ENCODE results near the gene IFI27L1. TPM values are rescaled to one million over a fixed set of nuclear protein-coding genes. Genes with fewer than 3 reads are reported as not detected.

The IFI27L1 gene
- total RNA-seq, 1 experiment from 2014 or later: 26.0 TPM

DNA sequence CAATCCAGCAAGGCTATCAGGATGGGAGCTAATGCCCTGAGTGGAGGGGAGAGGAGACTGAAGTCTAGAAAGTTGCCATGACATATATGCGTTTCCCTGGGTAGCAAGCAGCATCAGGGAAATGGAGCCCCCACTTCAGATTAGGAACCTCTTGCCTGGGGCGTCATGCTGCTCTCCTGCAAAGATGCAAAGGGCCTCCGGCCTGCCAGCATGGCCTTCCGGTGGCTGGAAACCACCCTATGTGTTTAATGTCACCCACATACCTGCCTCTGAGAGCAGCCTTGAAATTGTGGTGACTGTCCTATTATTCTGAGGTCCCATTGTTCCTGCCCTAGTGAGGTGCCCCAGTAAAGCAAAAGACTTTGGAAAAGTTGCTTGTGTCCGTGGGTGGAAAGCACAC is 58.3 kb downstream of the IFI27L1 start (continued):
- TF ChIP-seq, protein P1, sequence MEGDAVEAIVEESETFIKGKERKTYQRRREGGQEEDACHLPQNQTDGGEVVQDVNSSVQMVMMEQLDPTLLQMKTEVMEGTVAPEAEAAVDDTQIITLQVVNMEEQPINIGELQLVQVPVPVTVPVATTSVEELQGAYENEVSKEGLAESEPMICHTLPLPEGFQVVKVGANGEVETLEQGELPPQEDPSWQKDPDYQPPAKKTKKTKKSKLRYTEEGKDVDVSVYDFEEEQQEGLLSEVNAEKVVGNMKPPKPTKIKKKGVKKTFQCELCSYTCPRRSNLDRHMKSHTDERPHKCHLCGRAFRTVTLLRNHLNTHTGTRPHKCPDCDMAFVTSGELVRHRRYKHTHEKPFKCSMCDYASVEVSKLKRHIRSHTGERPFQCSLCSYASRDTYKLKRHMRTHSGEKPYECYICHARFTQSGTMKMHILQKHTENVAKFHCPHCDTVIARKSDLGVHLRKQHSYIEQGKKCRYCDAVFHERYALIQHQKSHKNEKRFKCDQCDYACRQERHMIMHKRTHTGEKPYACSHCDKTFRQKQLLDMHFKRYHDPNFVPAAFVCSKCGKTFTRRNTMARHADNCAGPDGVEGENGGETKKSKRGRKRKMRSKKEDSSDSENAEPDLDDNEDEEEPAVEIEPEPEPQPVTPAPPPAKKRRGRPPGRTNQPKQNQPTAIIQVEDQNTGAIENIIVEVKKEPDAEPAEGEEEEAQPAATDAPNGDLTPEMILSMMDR (IDR thresholded peaks at IDR 0.05 in 2 of 3, conservative IDR thresholded peaks at IDR 0.05 in 1 of 3; ENCODE audit: borderline replicate concordance in 1 of 3, insufficient read depth in 1 of 3, low read depth in 2 of 3, low read length in 2 of 3): no peak
- TF ChIP-seq, protein P2, sequence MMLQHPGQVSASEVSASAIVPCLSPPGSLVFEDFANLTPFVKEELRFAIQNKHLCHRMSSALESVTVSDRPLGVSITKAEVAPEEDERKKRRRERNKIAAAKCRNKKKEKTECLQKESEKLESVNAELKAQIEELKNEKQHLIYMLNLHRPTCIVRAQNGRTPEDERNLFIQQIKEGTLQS (IDR thresholded peaks at IDR 0.05): no peak

DNA sequence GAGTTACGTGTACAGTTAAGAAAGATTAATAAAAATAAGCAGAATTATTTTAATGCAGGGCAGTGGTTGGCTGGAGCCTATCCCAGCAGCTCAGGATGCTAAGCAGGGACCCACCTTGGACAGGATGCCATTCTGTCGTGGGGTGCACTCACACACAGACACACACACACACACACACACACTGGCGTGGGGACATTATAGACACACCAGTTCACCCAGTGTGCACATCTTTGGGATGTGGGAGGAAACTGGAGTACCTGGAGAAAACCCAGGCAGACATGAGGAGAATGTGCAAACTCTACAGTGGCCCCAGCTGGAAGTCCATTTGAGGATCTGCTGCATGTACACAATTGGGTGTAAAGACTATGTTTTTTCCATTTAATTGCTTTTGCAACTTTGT is 61.1 kb downstream of the IFI27L1 start:
- Histone ChIP-seq H3K79me2 (ENCODE audit: insufficient read depth, low read length) (no peaks in the 10 kb centered on the region), H3K4me1 (ENCODE audit: control insufficient read depth in 1 of 2, insufficient read depth in 2 of 2, low read length in 2 of 2) (peaks cover 3 to 10% of the 10 kb centered on the region in 2 experiments; a peak in 3 of 4 replicates), H4K20me1 (ENCODE audit: insufficient read depth) (no peaks in the 10 kb centered on the region), H3K4me2 (ENCODE audit: low read length) (no peak overlapping the region), H3K4me3 (replicated peaks in 1 of 2; ENCODE audit: low read depth in 1 of 2, low read length in 2 of 2) (no peak overlapping the region), H3K27ac (ENCODE audit: low read depth, low read length) (no peak overlapping the region), H3K36me3 (ENCODE audit: control insufficient read depth in 1 of 2, insufficient read depth in 2 of 2, low read length in 2 of 2) (no peaks in the 10 kb centered on the region), H3K9me2 (ENCODE audit: insufficient read depth) (no peaks in the 10 kb centered on the region), H2AFZ (ENCODE audit: low read depth, low read length, poor library complexity, severe bottlenecking) (peak overlapping the region; percentile 79), H3K9ac (ENCODE audit: low read length) (no peak overlapping the region), H3K27me3 (ENCODE audit: insufficient read depth, low read length) (no peaks in the 10 kb centered on the region), H3K9me3 (ENCODE audit: control insufficient read depth in 1 of 2, insufficient read depth in 1 of 2, low read depth in 1 of 2, low read length in 2 of 2) (no peaks in the 10 kb centered on the region)
- BruUV-seq (replicated peaks): no TSS peak
- ChIA-PET RAD21 (ENCODE audit: low non-redundant PET in 1 of 2, low total read pairs in 2 of 2, uncharacterized antibody in 2 of 2, unreplicated experiment in 2 of 2) (interaction anchor here (0.7 to 1.3 kb wide), 3 partner anchors 10 to 202 kb away, joined by 3 to 5 read pairs (median 3); no protein-coding TSS in a partner anchor), CTCF (interaction anchor here (0.7 to 5.9 kb wide), 5 partner anchors 10 to 206 kb away, joined by 3 to 37 read pairs (median 6); no protein-coding TSS in a partner anchor), POLR2A (interaction anchor here (0.7 kb wide), 1 partner anchor 10 kb away, joined by 3 read pairs; no protein-coding TSS in a partner anchor)
- TF ChIP-seq, protein P3, sequence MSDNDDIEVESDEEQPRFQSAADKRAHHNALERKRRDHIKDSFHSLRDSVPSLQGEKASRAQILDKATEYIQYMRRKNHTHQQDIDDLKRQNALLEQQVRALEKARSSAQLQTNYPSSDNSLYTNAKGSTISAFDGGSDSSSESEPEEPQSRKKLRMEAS (IDR thresholded peaks at IDR 0.05): no peak
- TF ChIP-seq RAD21 (IDR thresholded peaks at IDR 0.05; ENCODE audit: low read depth): no peak
- intact Hi-C loops (cut with micrococcal nuclease): no loop called here
- ATAC-seq (no peak), DNase-seq (ENCODE audit: low read depth, low spot score) (no peak)

Data from HCT116 (cell line).